Bronchial epithelial cell (primary cell): ENCODE results near the gene IGFBP7. TPM values are rescaled to one million over a fixed set of nuclear protein-coding genes. Genes with fewer than 3 reads are reported as not detected.
A peak's percentile ranks its signal among the peaks of the same experiment; 100 is the strongest.

Experiments
- DNase-seq: peaks from one replicate; pipeline ENCODE4 v3.0.0-alpha.2; 2010; ENCODE audit warnings: low read depth
- FAIRE-seq: peaks from 2 replicates; lab custom pipeline; 2011; peaks lifted over from hg19 to GRCh38; lab: Jason Lieb, UNC
- H3K27me3 ChIP-seq: 2 replicates; pipeline ENCODE4 v1.5.1; 2011; ENCODE audit warnings: low read length; ENCODE audit not compliant: control insufficient read depth, insufficient read depth
- H3K36me3 ChIP-seq: 2 replicates; pipeline ENCODE4 v1.5.1; 2011; ENCODE audit warnings: low read length; ENCODE audit not compliant: control insufficient read depth, insufficient read depth
- H3K4me3 ChIP-seq: 2 replicates; pipeline ENCODE4 v1.5.1; 2011; ENCODE audit warnings: mild to moderate bottlenecking, low read depth, low read length, control low read depth
- CTCF ChIP-seq: IDR thresholded peaks from 2 replicates; pipeline ENCODE4 v1.5.1; 2011; ENCODE audit warnings: mild to moderate bottlenecking, moderate library complexity, low read length, control low read depth, inconsistent platforms; ENCODE audit not compliant: insufficient read depth, severe bottlenecking
- total RNA-seq: library from RNA; depleted of rRNA; stranded (reverse); fragments of >200 nt; gene quantifications from 2 replicates; pipeline ENCODE4 v1.2.1, GENCODE V29; 2014

Gene IGFBP7
- total RNA-seq, 1 donor from 2014 or later: 92.9 TPM

GRCh38 chr4:56990109-56990905 is 119.9 kb downstream of the IGFBP7 start:
- Histone ChIP-seq H3K36me3 (peaks cover 6% of the 10 kb centered on the region), H3K27me3 (no peaks in the 10 kb centered on the region), H3K4me3 (no peak overlapping the region)
- FAIRE-seq (no peak), DNase-seq (peak; percentile 66)
- no peak for TF ChIP-seq CTCF

- H3K27me3 ChIP-seq: no peaks in the 10 kb centered on the region
- H3K36me3 ChIP-seq: peaks cover 4% of the 10 kb centered on the region
- no peak for TF ChIP-seq CTCF
- H3K4me3 ChIP-seq: no peak overlapping the region
- DNase-seq (no peak), FAIRE-seq (no peak)
Measured at GRCh38 chr4:56986952-56987351, 123.2 kb downstream of the IGFBP7 start.

GRCh38 chr4:56986192-56986591 is 124.0 kb downstream of the IGFBP7 start:
- no peak for FAIRE-seq
- no peak for DNase-seq
- H3K36me3 ChIP-seq: peaks cover 2% of the 10 kb centered on the region
- no peak for TF ChIP-seq CTCF
- H3K27me3 ChIP-seq: no peaks in the 10 kb centered on the region
- H3K4me3 ChIP-seq: no peak overlapping the region

DNA sequence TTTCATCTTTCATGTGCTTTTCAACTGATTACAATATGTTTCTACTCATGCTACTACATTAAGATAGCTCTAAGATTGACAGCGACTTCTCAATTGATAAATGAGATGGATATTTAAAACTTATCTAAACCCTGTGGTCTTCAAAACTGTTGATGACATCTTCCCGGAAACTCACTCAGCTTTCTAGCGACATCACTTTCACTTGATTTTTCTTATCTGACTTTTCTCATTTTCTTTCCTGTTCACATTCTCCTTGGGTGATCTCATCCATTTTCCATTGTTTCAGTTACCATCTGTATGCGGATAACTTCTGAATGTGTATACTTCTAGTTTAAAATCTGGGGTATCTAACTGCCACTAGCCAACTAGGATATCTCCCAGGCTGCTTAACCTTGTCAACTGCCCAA is 128.4 kb downstream of the IGFBP7 start:
- TF ChIP-seq CTCF: no peak
- no peak overlapping the region for H3K4me3 ChIP-seq
- H3K36me3 ChIP-seq: peaks cover 2% of the 10 kb centered on the region
- FAIRE-seq: no peak
- no peaks in the 10 kb centered on the region for H3K27me3 ChIP-seq
- peak; percentile 29 for DNase-seq

Other genes starting within 250 kb of the IGFBP7 start
- gene REST, start 202.5 kb downstream of the IGFBP7 start, total RNA-seq: 17.6 and 21.6 TPM in 2 replicates
- 11.8 and 18.7 TPM in 2 replicates for gene NOA1, start 132.8 kb downstream of the IGFBP7 start, total RNA-seq
- gene POLR2B, start 131.5 kb downstream of the IGFBP7 start, total RNA-seq: 97.2 and 112 TPM in 2 replicates